Measurements from ENCODE around the gene ADAM12. TPM values are rescaled to one million over a fixed set of nuclear protein-coding genes. Genes with fewer than 3 reads are reported as not detected.
A peak's percentile ranks its signal among the peaks of the same experiment; 100 is the strongest.
"Not testable (repeated sequence)": the region's sequence is repeated elsewhere in the genome, so short reads cannot be mapped to it uniquely, and the experiment has no call there.

ADAM12 gene
- total RNA-seq, 1 experiment from 2014 or later, result 15.8 TPM

- no peak overlapping the region for H3K4me3 ChIP-seq
- no peaks in the 10 kb centered on the region for H3K27me3 ChIP-seq
- DNase-seq, result peak; percentile 93
- no peaks in the 10 kb centered on the region for H3K9me3 ChIP-seq
- H3K36me3 ChIP-seq, result peaks cover 9% of the 10 kb centered on the region
Observed at GRCh38 chr10:126060261-126060931, 327.9 kb downstream of the ADAM12 start.

- Histone ChIP-seq H3K9me3 (no peaks in the 10 kb centered on the region), H3K4me3 (no peak overlapping the region), H3K36me3 (peaks cover 12% of the 10 kb centered on the region), H3K27me3 (no peaks in the 10 kb centered on the region)
- DNase-seq, result peak; percentile 62
Observed at GRCh38 chr10:126059076-126059826, 329.0 kb downstream of the ADAM12 start.

GRCh38 chr10:126058507-126058906 is 329.8 kb downstream of the ADAM12 start:
- no peak for DNase-seq
- Histone ChIP-seq H3K4me3 (no peak overlapping the region), H3K36me3 (peaks cover 13% of the 10 kb centered on the region), H3K9me3 (no peaks in the 10 kb centered on the region), H3K27me3 (no peaks in the 10 kb centered on the region)

- no peaks in the 10 kb centered on the region for H3K9me3 ChIP-seq
- peaks cover 13% of the 10 kb centered on the region for H3K36me3 ChIP-seq
- no peak overlapping the region for H3K4me3 ChIP-seq
Observed at GRCh38 chr10:126058104-126058503, 330.2 kb downstream of the ADAM12 start.

GRCh38 chr10:126057494-126057893 is 330.8 kb downstream of the ADAM12 start:
- Histone ChIP-seq H3K4me3 (no peak overlapping the region), H3K9me3 (no peaks in the 10 kb centered on the region), H3K27me3 (no peaks in the 10 kb centered on the region), H3K36me3 (peaks cover 13% of the 10 kb centered on the region)
- no peak for DNase-seq

More at GRCh38 chr10:126058104-126058503, 330.2 kb downstream of the ADAM12 start:
- no peaks in the 10 kb centered on the region for H3K27me3 ChIP-seq
- no peak for DNase-seq

GRCh38 chr10:126054191-126054590 is 334.1 kb downstream of the ADAM12 start:
- Histone ChIP-seq H3K9me3 (no peaks in the 10 kb centered on the region), H3K4me3 (no peak overlapping the region), H3K27me3 (no peaks in the 10 kb centered on the region), H3K36me3 (peaks cover 8% of the 10 kb centered on the region; the same call in 1 of the 2 replicates)
- no peak for DNase-seq

GRCh38 chr10:126052171-126052570 is 336.1 kb downstream of the ADAM12 start:
- Histone ChIP-seq H3K9me3 (no peaks in the 10 kb centered on the region), H3K4me3 (no peak overlapping the region), H3K27me3 (no peaks in the 10 kb centered on the region), H3K36me3 (peaks cover 18% of the 10 kb centered on the region)
- DNase-seq, result no peak

GRCh38 chr10:126049759-126050700 is 338.2 kb downstream of the ADAM12 start:
- peaks cover 19% of the 10 kb centered on the region for H3K36me3 ChIP-seq
- no peaks in the 10 kb centered on the region for H3K27me3 ChIP-seq
- H3K9me3 ChIP-seq, result no peaks in the 10 kb centered on the region
- peak; percentile 88 for DNase-seq
- H3K4me3 ChIP-seq, result no peak overlapping the region

- H3K4me3 ChIP-seq, H3K27me3 ChIP-seq, DNase-seq, H3K9me3 ChIP-seq: not testable (repeated sequence)
- peaks cover 22% of the 10 kb centered on the region for H3K36me3 ChIP-seq
Observed at GRCh38 chr10:126047749-126048148, 340.5 kb downstream of the ADAM12 start.

GRCh38 chr10:126046831-126047230 is 341.4 kb downstream of the ADAM12 start:
- no peak for DNase-seq
- no peaks in the 10 kb centered on the region for H3K9me3 ChIP-seq
- H3K36me3 ChIP-seq, result peaks cover 22% of the 10 kb centered on the region
- H3K27me3 ChIP-seq, result no peaks in the 10 kb centered on the region
- no peak overlapping the region for H3K4me3 ChIP-seq

GRCh38 chr10:126045861-126046260 is 342.4 kb downstream of the ADAM12 start:
- Histone ChIP-seq H3K36me3 (peaks cover 22% of the 10 kb centered on the region), H3K9me3 (no peaks in the 10 kb centered on the region), H3K27me3 (no peaks in the 10 kb centered on the region), H3K4me3 (no peak overlapping the region)
- no peak for DNase-seq

GRCh38 chr10:126043389-126043788 is 344.9 kb downstream of the ADAM12 start:
- H3K36me3 ChIP-seq, result peaks cover 22% of the 10 kb centered on the region
- no peaks in the 10 kb centered on the region for H3K9me3 ChIP-seq

GRCh38 chr10:126042906-126043305 is 345.4 kb downstream of the ADAM12 start:
- H3K27me3 ChIP-seq, result no peaks in the 10 kb centered on the region
- peaks cover 19% of the 10 kb centered on the region for H3K36me3 ChIP-seq
- no peaks in the 10 kb centered on the region for H3K9me3 ChIP-seq
- H3K4me3 ChIP-seq, result no peak overlapping the region
- DNase-seq, result no peak

More at GRCh38 chr10:126043389-126043788, 344.9 kb downstream of the ADAM12 start:
- H3K27me3 ChIP-seq, result no peaks in the 10 kb centered on the region
- no peak overlapping the region for H3K4me3 ChIP-seq
- no peak for DNase-seq

GRCh38 chr10:126042354-126042753 is 345.9 kb downstream of the ADAM12 start:
- DNase-seq, result no peak
- H3K27me3 ChIP-seq, result no peaks in the 10 kb centered on the region
- no peaks in the 10 kb centered on the region for H3K9me3 ChIP-seq
- no peak overlapping the region for H3K4me3 ChIP-seq
- H3K36me3 ChIP-seq, result peaks cover 16% of the 10 kb centered on the region

GRCh38 chr10:126041804-126042231 is 346.5 kb downstream of the ADAM12 start:
- H3K36me3 ChIP-seq, result peaks cover 17% of the 10 kb centered on the region
- no peak overlapping the region for H3K4me3 ChIP-seq
- H3K9me3 ChIP-seq, result no peaks in the 10 kb centered on the region
- H3K27me3 ChIP-seq, result no peaks in the 10 kb centered on the region
- DNase-seq, result no peak

- DNase-seq, result no peak
- Histone ChIP-seq H3K36me3 (peaks cover 20% of the 10 kb centered on the region), H3K4me3 (no peak overlapping the region), H3K27me3 (no peaks in the 10 kb centered on the region), H3K9me3 (no peaks in the 10 kb centered on the region)
Observed at GRCh38 chr10:126041117-126041516, 347.2 kb downstream of the ADAM12 start.

- Histone ChIP-seq H3K4me3 (no peak overlapping the region), H3K36me3 (peaks cover 33% of the 10 kb centered on the region), H3K9me3 (peaks cover 10% of the 10 kb centered on the region), H3K27me3 (no peaks in the 10 kb centered on the region)
- no peak for DNase-seq
Observed at GRCh38 chr10:126037946-126038345, 350.3 kb downstream of the ADAM12 start.
